Ectodermal cell (in vitro differentiated cells): ENCODE measurements around the gene PDLIM5.

Experiments used
- H3K27ac ChIP-seq: 2 replicates; pipeline ENCODE4 v1.7.0; 2013; ENCODE audit warnings: mild to moderate bottlenecking, low read depth, low read length; ENCODE audit not compliant: insufficient read depth, poor library complexity, severe bottlenecking
- H3K27me3 ChIP-seq: 2 replicates; pipeline ENCODE4 v1.7.0; 2013; ENCODE audit warnings: mild to moderate bottlenecking, low read length; ENCODE audit not compliant: insufficient read depth, control insufficient read depth, poor library complexity, severe bottlenecking
- H3K36me3 ChIP-seq: one replicate; pipeline ENCODE4 v1.7.0; 2013; ENCODE audit warnings: low read length; ENCODE audit not compliant: control insufficient read depth, insufficient read depth
- H3K4me1 ChIP-seq: one replicate; pipeline ENCODE4 v1.7.0; 2013; ENCODE audit warnings: low read length; ENCODE audit not compliant: control insufficient read depth, insufficient read depth
- H3K4me3 ChIP-seq: 2 replicates; pipeline ENCODE4 v1.7.0; 2013; ENCODE audit warnings: low read depth, low read length, control low read depth; ENCODE audit not compliant: insufficient read depth
- H3K9me3 ChIP-seq: 2 replicates; pipeline ENCODE4 v1.7.0; 2013; ENCODE audit warnings: mild to moderate bottlenecking, low read length, moderate library complexity; ENCODE audit not compliant: control insufficient read depth
- WGBS, 2 experiments: methylation state at CpG; one replicate each; pipeline ENCODE4 v1.1.7; 2013; ENCODE audit warnings: missing lambda C conversion rate in 2 of 2; 5-methylcytosine and 5-hydroxymethylcytosine counted together

The PDLIM5 gene

GRCh38 chr4:94486372-94486801, 34.6 kb downstream of the PDLIM5 start:
- 73 to 74% methylated on average over 2 of the region's 2 CpGs for WGBS, 2 experiments
- Histone ChIP-seq H3K9me3 (no peaks in the 10 kb centered on the region), H3K36me3 (no peaks in the 10 kb centered on the region), H3K27ac (no peak overlapping the region), H3K27me3 (no peaks in the 10 kb centered on the region), H3K4me3 (no peak overlapping the region), H3K4me1 (no peaks in the 10 kb centered on the region)

GRCh38 chr4:94488670-94489069, 36.9 kb downstream of the PDLIM5 start:
- Histone ChIP-seq H3K4me3 (no peak overlapping the region), H3K4me1 (no peaks in the 10 kb centered on the region), H3K36me3 (no peaks in the 10 kb centered on the region), H3K27ac (no peak overlapping the region), H3K27me3 (no peaks in the 10 kb centered on the region), H3K9me3 (no peaks in the 10 kb centered on the region)
- 94 to 95% methylated on average over 3 to 4 of the region's 4 CpGs for WGBS, 2 experiments

- Histone ChIP-seq H3K27ac (no peak overlapping the region), H3K4me3 (no peak overlapping the region), H3K9me3 (no peaks in the 10 kb centered on the region), H3K27me3 (no peaks in the 10 kb centered on the region), H3K36me3 (no peaks in the 10 kb centered on the region), H3K4me1 (no peaks in the 10 kb centered on the region)
- 93 to 96% methylated on average over 3 of the region's 3 CpGs for WGBS, 2 experiments
These were observed 37.4 kb downstream of the PDLIM5 start for GRCh38 chr4:94489098-94489497.

- no peaks in the 10 kb centered on the region for H3K27me3 ChIP-seq
- H3K36me3 ChIP-seq, result no peaks in the 10 kb centered on the region
- H3K4me3 ChIP-seq, result no peak overlapping the region
- no CpG with 5 or more reads among the region's 1 CpG for WGBS, 2 experiments
- H3K27ac ChIP-seq, result no peak overlapping the region
- no peaks in the 10 kb centered on the region for H3K9me3 ChIP-seq
- H3K4me1 ChIP-seq, result no peaks in the 10 kb centered on the region
These were observed 38.7 kb downstream of the PDLIM5 start for GRCh38 chr4:94490437-94490836.

GRCh38 chr4:94491322-94491721, 39.6 kb downstream of the PDLIM5 start:
- 87 to 100% methylated on average over 1 of the region's 2 CpGs for WGBS, 2 experiments
- no peaks in the 10 kb centered on the region for H3K27me3 ChIP-seq
- H3K9me3 ChIP-seq, result no peaks in the 10 kb centered on the region
- no peaks in the 10 kb centered on the region for H3K4me1 ChIP-seq
- H3K36me3 ChIP-seq, result no peaks in the 10 kb centered on the region
- H3K27ac ChIP-seq, result no peak overlapping the region
- H3K4me3 ChIP-seq, result no peak overlapping the region

GRCh38 chr4:94495408-94495807, 43.7 kb downstream of the PDLIM5 start:
- no peaks in the 10 kb centered on the region for H3K27me3 ChIP-seq
- no peak overlapping the region for H3K4me3 ChIP-seq
- 83 to 93% methylated on average over 2 of the region's 2 CpGs for WGBS, 2 experiments
- H3K9me3 ChIP-seq, result no peaks in the 10 kb centered on the region
- no peaks in the 10 kb centered on the region for H3K36me3 ChIP-seq
- H3K27ac ChIP-seq, result no peak overlapping the region
- no peaks in the 10 kb centered on the region for H3K4me1 ChIP-seq

GRCh38 chr4:94497690-94498089, 45.9 kb downstream of the PDLIM5 start:
- WGBS, 2 experiments, result 87 to 93% methylated on average over 2 of the region's 2 CpGs
- no peak overlapping the region for H3K27ac ChIP-seq
- H3K36me3 ChIP-seq, result no peaks in the 10 kb centered on the region
- H3K4me3 ChIP-seq, result no peak overlapping the region
- no peaks in the 10 kb centered on the region for H3K4me1 ChIP-seq
- H3K9me3 ChIP-seq, result no peaks in the 10 kb centered on the region
- no peaks in the 10 kb centered on the region for H3K27me3 ChIP-seq

- Histone ChIP-seq H3K27me3 (no peaks in the 10 kb centered on the region), H3K36me3 (no peaks in the 10 kb centered on the region), H3K9me3 (no peaks in the 10 kb centered on the region), H3K27ac (no peak overlapping the region), H3K4me1 (no peaks in the 10 kb centered on the region), H3K4me3 (no peak overlapping the region)
- 88 to 100% methylated on average over 1 of the region's 1 CpG for WGBS, 2 experiments
These were observed 46.8 kb downstream of the PDLIM5 start for GRCh38 chr4:94498502-94498901.

- WGBS, 2 experiments, result 96% methylated on average over 2 of the region's 3 CpGs
- no peak overlapping the region for H3K4me3 ChIP-seq
These were observed 48.9 kb downstream of the PDLIM5 start for GRCh38 chr4:94500685-94501084.

GRCh38 chr4:94504545-94504944, 52.8 kb downstream of the PDLIM5 start:
- Histone ChIP-seq H3K27me3 (no peaks in the 10 kb centered on the region), H3K36me3 (no peaks in the 10 kb centered on the region), H3K9me3 (no peaks in the 10 kb centered on the region), H3K27ac (no peak overlapping the region), H3K4me3 (no peak overlapping the region), H3K4me1 (no peaks in the 10 kb centered on the region)
- WGBS, 2 experiments, result 85 to 92% methylated on average over 4 of the region's 4 CpGs

More at GRCh38 chr4:94500685-94501084, 48.9 kb downstream of the PDLIM5 start:
- Histone ChIP-seq H3K27ac (no peak overlapping the region), H3K9me3 (no peaks in the 10 kb centered on the region), H3K36me3 (no peaks in the 10 kb centered on the region), H3K27me3 (no peaks in the 10 kb centered on the region), H3K4me1 (no peaks in the 10 kb centered on the region)

- H3K27ac ChIP-seq, result no peak overlapping the region
These were observed 55.1 kb downstream of the PDLIM5 start for GRCh38 chr4:94506822-94507221.

More at GRCh38 chr4:94506822-94507221, 55.1 kb downstream of the PDLIM5 start:
- Histone ChIP-seq H3K4me1 (no peaks in the 10 kb centered on the region), H3K9me3 (no peaks in the 10 kb centered on the region), H3K4me3 (no peak overlapping the region), H3K36me3 (no peaks in the 10 kb centered on the region), H3K27me3 (no peaks in the 10 kb centered on the region)
- 92 to 93% methylated on average over 6 of the region's 7 CpGs for WGBS, 2 experiments
